Neuronal stem cell (in vitro differentiated cells): ENCODE results near the gene SVIL.

Experiments used
- DNase-seq: peaks from one replicate; pipeline ENCODE4 v3.0.0-alpha.2; 2013; ENCODE audit warnings: low spot score
- H2AFZ ChIP-seq: one replicate; pipeline ENCODE4 v1.6.1; 2013; ENCODE audit warnings: mild to moderate bottlenecking, low read length, inconsistent platforms
- H2AK5ac ChIP-seq: 2 replicates; pipeline ENCODE4 v1.6.1; 2013; ENCODE audit warnings: low read depth, mild to moderate bottlenecking, inconsistent platforms, low read length, moderate library complexity, mixed read lengths
- H2BK120ac ChIP-seq: 2 replicates; pipeline ENCODE4 v1.6.1; 2013; ENCODE audit warnings: low read depth, mild to moderate bottlenecking, inconsistent platforms, low read length, moderate library complexity, mixed read lengths
- H2BK12ac ChIP-seq: one replicate; pipeline ENCODE4 v1.6.1; 2013; ENCODE audit warnings: low read length, inconsistent platforms
- H2BK15ac ChIP-seq: 2 replicates; pipeline ENCODE4 v1.6.1; 2013; ENCODE audit warnings: mild to moderate bottlenecking, low read length, inconsistent platforms, mixed read lengths
- H2BK5ac ChIP-seq: one replicate; pipeline ENCODE4 v1.6.1; 2013; ENCODE audit warnings: inconsistent platforms, mild to moderate bottlenecking, low read length, moderate library complexity
- H3K14ac ChIP-seq: one replicate; pipeline ENCODE4 v1.6.1; 2013; ENCODE audit warnings: low read length, inconsistent platforms
- H3K18ac ChIP-seq: 2 replicates; pipeline ENCODE4 v1.6.1; 2013; ENCODE audit warnings: low read length, inconsistent platforms
- H3K23ac ChIP-seq: 2 replicates; pipeline ENCODE4 v1.6.1; 2013; ENCODE audit warnings: low read depth, mild to moderate bottlenecking, mixed read lengths, low read length, inconsistent platforms; ENCODE audit not compliant: poor library complexity
- H3K27ac ChIP-seq: replicated peaks from 3 replicates; pipeline ENCODE4 v1.5.1; 2013; ENCODE audit warnings: low read length, inconsistent platforms
- H3K27me3 ChIP-seq, 3 experiments: 2 replicates each; pipeline ENCODE4 v1.6.1; 2013; ENCODE audit warnings: low read length in 3 of 3, mild to moderate bottlenecking in 2 of 3, inconsistent platforms in 1 of 3, low read depth in 1 of 3, mixed read lengths in 1 of 3, moderate library complexity in 1 of 3; ENCODE audit not compliant: control insufficient read depth in 3 of 3, insufficient read depth in 3 of 3
- H3K36me3 ChIP-seq, 2 donors: replicated peaks in 1 of 2; 2 replicates each; pipeline ENCODE4 v1.6.1; 2013; ENCODE audit warnings: low read length in 2 of 2; ENCODE audit not compliant: control insufficient read depth in 2 of 2, insufficient read depth in 2 of 2
- H3K4ac ChIP-seq: 2 replicates; pipeline ENCODE4 v1.6.1; 2013; ENCODE audit warnings: inconsistent platforms, mild to moderate bottlenecking, low read length, moderate library complexity
- H3K4me1 ChIP-seq, 2 donors: 1 replicate in 1 of 2; 2 replicates in 1 of 2; pipeline ENCODE4 v1.6.1; 2013; ENCODE audit warnings: low read length in 2 of 2, low read depth in 1 of 2; ENCODE audit not compliant: control insufficient read depth in 2 of 2, insufficient read depth in 1 of 2
- H3K4me2 ChIP-seq: one replicate; pipeline ENCODE4 v1.6.1; 2013; ENCODE audit warnings: mild to moderate bottlenecking, low read length, inconsistent platforms; ENCODE audit not compliant: insufficient read depth, poor library complexity, severe bottlenecking
- H3K4me3 ChIP-seq, 2 donors: 2 replicates each; pipeline ENCODE4 v1.5.1; 2013; ENCODE audit warnings: low read length in 2 of 2, mild to moderate bottlenecking in 2 of 2, inconsistent platforms in 1 of 2, moderate library complexity in 1 of 2
- H3K79me1 ChIP-seq: one replicate; pipeline ENCODE4 v1.6.1; 2013; ENCODE audit warnings: low read depth, mild to moderate bottlenecking, inconsistent platforms, low read length, moderate library complexity
- H3K9ac ChIP-seq: one replicate; pipeline ENCODE4 v1.6.1; 2013; ENCODE audit warnings: mild to moderate bottlenecking, low read depth, low read length, inconsistent platforms; ENCODE audit not compliant: poor library complexity
- H3K9me3 ChIP-seq, 2 donors: replicated peaks in 1 of 2; 2 replicates each; pipeline versions ENCODE3 to v1.6.1; 2013; ENCODE audit warnings: low read length in 2 of 2, mild to moderate bottlenecking in 2 of 2, inconsistent platforms in 1 of 2, low read depth in 1 of 2, mixed read lengths in 1 of 2, moderate library complexity in 1 of 2; ENCODE audit not compliant: control insufficient read depth in 2 of 2, insufficient read depth in 1 of 2
- H4K8ac ChIP-seq: one replicate; pipeline ENCODE4 v1.6.1; 2013; ENCODE audit warnings: low read depth, mild to moderate bottlenecking, inconsistent platforms, low read length, moderate library complexity
- H4K91ac ChIP-seq: one replicate; pipeline ENCODE4 v1.6.1; 2013; ENCODE audit warnings: low read length, low read depth, mild to moderate bottlenecking, inconsistent platforms; ENCODE audit not compliant: poor library complexity
- WGBS, 2 donors: extraction: QIAGEN DNeasy Blood & Tissue Kit; methylation state at CpG; one replicate each; pipeline ENCODE4 v1.1.7; 2013; ENCODE audit warnings: missing lambda C conversion rate in 2 of 2, mixed read lengths in 1 of 2; ENCODE audit not compliant: insufficient read length in 2 of 2, insufficient replicate concordance in 1 of 2; ENCODE audit errors: extremely low coverage in 2 of 2; 5-methylcytosine and 5-hydroxymethylcytosine counted together

The SVIL gene

DNA sequence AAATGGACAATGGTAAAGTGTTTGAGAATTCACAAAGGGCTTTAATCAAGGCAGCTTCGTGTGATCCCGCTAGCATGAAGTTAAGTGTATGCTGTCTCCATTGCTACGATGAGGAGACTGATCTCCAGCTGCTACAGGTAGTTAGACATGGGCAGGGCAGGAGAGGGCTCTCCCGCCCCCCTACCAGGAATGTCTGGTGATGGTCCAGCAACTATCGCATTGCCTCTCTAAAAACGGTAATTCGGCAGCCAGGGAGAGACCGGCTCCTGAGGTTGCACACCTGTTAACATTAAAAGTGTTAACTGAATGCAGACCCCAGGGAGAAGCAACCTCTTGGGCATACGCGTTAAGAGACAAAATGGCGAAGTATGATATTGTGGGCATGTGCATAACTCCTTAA is 37.9 kb downstream of the SVIL start:
- Histone ChIP-seq H3K79me1 (no peaks in the 10 kb centered on the region), H4K8ac (no peak overlapping the region), H3K36me3 (no peaks in the 10 kb centered on the region), H3K4me1 (peaks cover 3 to 5% of the 10 kb centered on the region in 2 donors), H2AFZ (no peak overlapping the region), H3K27me3 (no peaks in the 10 kb centered on the region), H4K91ac (no peak overlapping the region), H2BK15ac (no peak overlapping the region), H2BK12ac (no peak overlapping the region), H3K14ac (no peak overlapping the region), H3K4me2 (no peak overlapping the region), H2BK120ac (no peak overlapping the region), H2AK5ac (no peak overlapping the region), H3K18ac (no peak overlapping the region), H3K4me3 (no peak overlapping the region), H3K23ac (no peak overlapping the region), H3K4ac (no peak overlapping the region), H2BK5ac (no peak overlapping the region), H3K9me3 (no peaks in the 10 kb centered on the region), H3K27ac (no peak overlapping the region), H3K9ac (no peak overlapping the region)
- DNase-seq, result no peak
- WGBS, 2 donors, result no CpG with 5 or more reads among the region's 11 CpGs

DNA sequence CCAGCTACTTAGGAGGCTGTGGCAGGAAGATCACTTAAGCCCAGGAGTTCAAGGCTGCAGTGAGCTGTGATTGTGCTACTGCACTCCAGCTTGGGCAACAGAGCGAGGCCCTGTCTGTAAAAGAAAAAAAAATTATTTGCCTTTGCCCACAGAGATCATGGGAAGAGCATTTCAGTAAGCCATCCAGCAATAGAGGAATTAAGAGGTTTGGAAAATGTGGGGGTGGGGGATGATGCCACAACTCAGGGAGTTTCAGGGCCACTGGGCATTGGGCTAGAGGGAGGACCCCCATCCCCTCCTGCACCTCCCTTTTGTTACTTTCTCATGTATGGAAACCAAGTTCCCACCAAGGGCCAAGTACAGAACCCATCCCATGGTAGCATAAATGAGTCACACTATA is 38.4 kb downstream of the SVIL start:
- no peak overlapping the region for H2BK5ac ChIP-seq
- no peak overlapping the region for H2BK120ac ChIP-seq
- H2AFZ ChIP-seq, result no peak overlapping the region
- no peak overlapping the region for H3K18ac ChIP-seq
- H4K91ac ChIP-seq, result no peak overlapping the region
- H2BK12ac ChIP-seq, result no peak overlapping the region
- no peak overlapping the region for H2BK15ac ChIP-seq
- H3K4me2 ChIP-seq, result no peak overlapping the region
- H3K4ac ChIP-seq, result no peak overlapping the region
- H2AK5ac ChIP-seq, result no peak overlapping the region
- no peak for DNase-seq
- H3K36me3 ChIP-seq, result no peaks in the 10 kb centered on the region
- no peak overlapping the region for H3K23ac ChIP-seq
- no peak overlapping the region for H3K9ac ChIP-seq
- no peak overlapping the region for H3K27ac ChIP-seq
- H3K4me3 ChIP-seq, result no peak overlapping the region
- H3K27me3 ChIP-seq, result no peaks in the 10 kb centered on the region
- no peak overlapping the region for H3K14ac ChIP-seq
- no peaks in the 10 kb centered on the region for H3K79me1 ChIP-seq
- H3K4me1 ChIP-seq, result peaks cover 3 to 5% of the 10 kb centered on the region in 2 donors
- WGBS, 2 donors, result no CpG with 5 or more reads among the region's 1 CpG
- H3K9me3 ChIP-seq, result no peaks in the 10 kb centered on the region
- no peak overlapping the region for H4K8ac ChIP-seq

DNA sequence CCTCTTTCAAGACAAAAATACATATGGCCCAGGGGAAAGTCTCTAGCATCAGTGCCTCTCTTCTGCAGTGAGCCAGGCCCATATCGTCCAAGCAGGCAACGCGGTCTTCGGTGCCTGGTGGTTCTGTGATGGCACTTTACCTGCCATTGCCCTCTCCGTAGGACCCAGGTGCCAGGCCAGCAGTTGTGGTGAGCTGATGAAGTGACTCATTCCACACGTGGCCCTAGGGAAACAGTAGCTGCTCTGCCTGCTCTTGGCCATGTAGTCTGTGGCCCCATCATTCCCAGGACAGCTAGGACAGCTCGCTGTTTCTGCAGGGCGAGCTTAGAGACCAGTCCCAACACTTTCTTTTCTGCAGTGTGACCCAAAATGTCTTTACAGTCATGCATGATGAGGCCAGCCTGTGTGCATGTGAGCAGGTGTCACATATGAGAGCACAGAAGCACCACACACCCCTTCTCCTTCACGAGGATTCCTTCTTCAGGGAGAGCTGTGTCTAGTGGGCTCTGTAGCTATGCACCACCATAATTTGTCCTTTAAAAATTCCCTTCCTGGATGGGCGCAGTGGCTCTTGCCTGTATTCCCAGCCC is 39.0 kb downstream of the SVIL start:
- WGBS, 2 donors, result no CpG with 5 or more reads among the region's 10 CpGs
- no peak for DNase-seq
- no peak overlapping the region for H3K18ac ChIP-seq

DNA sequence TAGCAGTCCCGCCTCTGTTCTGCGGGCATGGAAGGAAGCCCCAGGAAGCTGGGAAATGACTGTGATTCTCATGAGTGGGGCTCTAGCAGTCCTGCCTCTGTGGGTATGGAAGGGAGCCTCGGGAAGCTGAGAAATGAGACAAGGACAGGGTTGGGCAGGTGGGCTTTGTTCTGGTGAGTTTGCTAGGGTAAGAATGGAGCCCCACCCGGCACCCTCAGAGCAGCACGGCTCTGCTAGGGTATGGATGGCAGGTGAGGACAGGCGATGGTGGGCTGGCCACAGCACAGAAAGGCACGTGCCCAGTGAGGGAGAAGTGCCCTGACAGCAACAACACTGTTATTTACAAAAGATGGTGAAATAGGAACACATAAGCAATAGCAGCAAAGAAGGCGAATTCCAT is 39.6 kb downstream of the SVIL start:
- no peaks in the 10 kb centered on the region for H3K79me1 ChIP-seq
- no peaks in the 10 kb centered on the region for H3K9me3 ChIP-seq
- H3K27ac ChIP-seq, result no peak overlapping the region
- no peak overlapping the region for H3K4me2 ChIP-seq
- no peak for DNase-seq
- H3K9ac ChIP-seq, result no peak overlapping the region
- H3K23ac ChIP-seq, result no peak overlapping the region
- H2BK120ac ChIP-seq, result no peak overlapping the region
- no peak overlapping the region for H2BK5ac ChIP-seq
- no peak overlapping the region for H3K14ac ChIP-seq
- no peak overlapping the region for H4K91ac ChIP-seq
- WGBS, 2 donors, result no CpG with 5 or more reads among the region's 8 CpGs
- no peak overlapping the region for H2AK5ac ChIP-seq
- no peaks in the 10 kb centered on the region for H3K36me3 ChIP-seq
- no peak overlapping the region for H3K18ac ChIP-seq
- no peak overlapping the region for H3K4ac ChIP-seq
- H3K4me1 ChIP-seq, result peaks cover 6 to 8% of the 10 kb centered on the region in 2 donors
- H2AFZ ChIP-seq, result no peak overlapping the region
- no peak overlapping the region for H2BK12ac ChIP-seq
- H3K27me3 ChIP-seq, result no peaks in the 10 kb centered on the region
- no peak overlapping the region for H4K8ac ChIP-seq
- H2BK15ac ChIP-seq, result no peak overlapping the region
- H3K4me3 ChIP-seq, result no peak overlapping the region

More for the DNA sequence above, 39.0 kb downstream of the SVIL start:
- no peak overlapping the region for H3K27ac ChIP-seq
- H4K8ac ChIP-seq, result no peak overlapping the region
- no peak overlapping the region for H2BK15ac ChIP-seq
- H2AFZ ChIP-seq, result no peak overlapping the region
- no peak overlapping the region for H3K4me2 ChIP-seq
- no peak overlapping the region for H4K91ac ChIP-seq
- H3K27me3 ChIP-seq, result no peaks in the 10 kb centered on the region
- no peak overlapping the region for H2BK120ac ChIP-seq
- no peak overlapping the region for H3K9ac ChIP-seq
- H2AK5ac ChIP-seq, result no peak overlapping the region
- no peak overlapping the region for H2BK12ac ChIP-seq
- H3K79me1 ChIP-seq, result no peaks in the 10 kb centered on the region
- no peak overlapping the region for H2BK5ac ChIP-seq
- H3K4me3 ChIP-seq, result no peak overlapping the region
- no peak overlapping the region for H3K23ac ChIP-seq
- H3K36me3 ChIP-seq, result no peaks in the 10 kb centered on the region
- no peak overlapping the region for H3K4ac ChIP-seq
- peaks cover 3 to 5% of the 10 kb centered on the region in 2 donors for H3K4me1 ChIP-seq
- no peaks in the 10 kb centered on the region for H3K9me3 ChIP-seq
- no peak overlapping the region for H3K14ac ChIP-seq
